DND-41 (cell line): Measurements from ENCODE around the gene ARID5A.

Source experiments
- CTCF ChIP-seq: IDR thresholded peaks from 2 replicates; pipeline ENCODE4 v1.5.1; 2012; ENCODE audit warnings: borderline replicate concordance, low read length, moderate library complexity, mild to moderate bottlenecking; ENCODE audit not compliant: poor library complexity, severe bottlenecking; ENCODE audit errors: extremely low read depth
- EZH2 ChIP-seq: IDR thresholded peaks from 3 replicates; pipeline ENCODE4 v1.6.1; 2012; ENCODE audit warnings: borderline replicate concordance, low read depth, mild to moderate bottlenecking, moderate library complexity, low read length, inconsistent platforms; ENCODE audit not compliant: severe bottlenecking

- TF ChIP-seq CTCF: no peak
- TF ChIP-seq EZH2: no peak
These were observed 46.9 kb upstream of the ARID5A start for GRCh38 chr2:96489663-96490062.
